GM21723 (cell line): ENCODE data around the gene GRIK1.

ENCODE experiments used
- ATAC-seq: cut with Tn5 transposase; IDR thresholded peaks from one replicate; pipeline ENCODE4 v1.9.1; 2021; ENCODE audit warnings: mild to moderate bottlenecking, moderate library complexity; ENCODE audit not compliant: unreplicated experiment

Gene GRIK1

GRCh38 chr21:29787361-29787909 lies 152.4 kb downstream of the GRIK1 start:
- ATAC-seq = no peak

GRCh38 chr21:29786496-29787360 lies 153.1 kb downstream of the GRIK1 start:
- ATAC-seq = no peak

- no peak for ATAC-seq
These were observed 162.6 kb downstream of the GRIK1 start for GRCh38 chr21:29777160-29777559.

GRCh38 chr21:29775462-29775861 lies 164.3 kb downstream of the GRIK1 start:
- no peak for ATAC-seq

GRCh38 chr21:29771491-29772066 lies 168.2 kb downstream of the GRIK1 start:
- ATAC-seq = no peak

- ATAC-seq = no peak
These were observed 176.1 kb downstream of the GRIK1 start for GRCh38 chr21:29763674-29764073.

GRCh38 chr21:29762570-29763082 lies 177.2 kb downstream of the GRIK1 start:
- ATAC-seq = no peak

GRCh38 chr21:29753216-29753615 lies 186.6 kb downstream of the GRIK1 start:
- ATAC-seq = no peak

GRCh38 chr21:29751473-29752185 lies 188.2 kb downstream of the GRIK1 start:
- ATAC-seq = no peak

GRCh38 chr21:29749957-29750356 lies 189.8 kb downstream of the GRIK1 start:
- no peak for ATAC-seq

GRCh38 chr21:29749223-29749622 lies 190.6 kb downstream of the GRIK1 start:
- ATAC-seq = no peak

- ATAC-seq = no peak
These were observed 191.2 kb downstream of the GRIK1 start for GRCh38 chr21:29748391-29749167.

- ATAC-seq = no peak
These were observed 198.0 kb downstream of the GRIK1 start for GRCh38 chr21:29741761-29742160.

GRCh38 chr21:29739176-29739575 lies 200.6 kb downstream of the GRIK1 start:
- no peak for ATAC-seq

- no peak for ATAC-seq
These were observed 201.1 kb downstream of the GRIK1 start for GRCh38 chr21:29738730-29739129.

GRCh38 chr21:29737186-29737585 lies 202.6 kb downstream of the GRIK1 start:
- ATAC-seq = no peak

GRCh38 chr21:29730281-29730680 lies 209.5 kb downstream of the GRIK1 start:
- ATAC-seq = no peak

GRCh38 chr21:29726044-29726443 lies 213.8 kb downstream of the GRIK1 start:
- ATAC-seq = no peak

GRCh38 chr21:29725025-29725736 lies 214.6 kb downstream of the GRIK1 start:
- ATAC-seq = no peak

- no peak for ATAC-seq
These were observed 217.8 kb downstream of the GRIK1 start for GRCh38 chr21:29721964-29722363.
